Uterus (tissue), 4 donors: ENCODE measurements around the gene ERVFRD-1. TPM values are rescaled to one million over a fixed set of nuclear protein-coding genes. Genes with fewer than 3 reads are reported as not detected.

Experiments
- DNase-seq, 2 donors: peaks; one replicate each; pipeline ENCODE4 v3.0.0-alpha.2; 2019 to 2020
- H3K27ac ChIP-seq, 2 donors: fragments of 200-600 bp; sonication (generic); 1 replicate in 1 of 2; 2 replicates in 1 of 2; pipeline ENCODE4 v1.5.1; 2016 to 2018
- H3K27me3 ChIP-seq, 2 donors: fragments of 200-600 bp; sonication (generic); one replicate each; pipeline ENCODE4 v1.5.1; 2018 to 2019; ENCODE audit warnings: control low read depth in 1 of 2
- H3K36me3 ChIP-seq, 2 donors: fragments of 200-600 bp; sonication (generic); one replicate each; pipeline ENCODE4 v1.5.1; 2019; ENCODE audit warnings: control low read depth in 1 of 2
- H3K4me1 ChIP-seq, 2 donors: fragments of 200-600 bp; sonication (generic); one replicate each; pipeline ENCODE4 v1.5.1; 2018 to 2019; ENCODE audit warnings: control low read depth in 1 of 2
- H3K4me3 ChIP-seq, 2 donors: fragments of 200-600 bp; sonication (generic); 1 replicate in 1 of 2; 2 replicates in 1 of 2; pipeline ENCODE4 v1.5.1; 2018 to 2019; ENCODE audit warnings: mild to moderate bottlenecking in 1 of 2
- H3K9me3 ChIP-seq, 2 donors: fragments of 200-600 bp; sonication (generic); one replicate each; pipeline ENCODE4 v1.5.1; 2019; ENCODE audit warnings: control low read depth in 1 of 2
- POLR2A ChIP-seq, 2 donors: fragments of 450-650 bp; IDR thresholded peaks; one replicate each; pipeline ENCODE4 v1.6.1; 2016; ENCODE audit warnings: antibody characterized with exemption in 2 of 2, mild to moderate bottlenecking in 1 of 2, moderate library complexity in 1 of 2
- intact Hi-C: fragments of 100-400 bp; cut with DNase I; formaldehyde crosslinking; loops from one replicate; pipeline ENCODE4 v1.15.1; 2023; ENCODE audit warnings: low total_unique reads
- total RNA-seq, 4 donors: library from RNA; depleted of rRNA in 3 of 4; stranded (reverse); fragments of >200 nt in 3 of 4; gene quantifications; one replicate each; pipeline versions ENCODE4 v1.1.0 to v1.2.4, GENCODE V29; 2014 to 2023
- TF ChIP-seq, protein P1 (sequence below), 4 experiments: fragments of 200-600 bp in 2 of 4; fragments of 450-650 bp in 2 of 4; sonication (generic) in 2 of 4; IDR thresholded peaks; one replicate each; pipeline ENCODE4 v1.5.1; 2016 to 2019; ENCODE audit warnings: antibody characterized with exemption in 4 of 4, mild to moderate bottlenecking in 2 of 4, moderate library complexity in 1 of 4
- donor health status: DM: yes; HTN: yes; CAD: no.

The ERVFRD-1 gene
- total RNA-seq, 4 donors from 2014 or later, result 0.14 to 0.21 TPM; not detected in 2

DNA sequence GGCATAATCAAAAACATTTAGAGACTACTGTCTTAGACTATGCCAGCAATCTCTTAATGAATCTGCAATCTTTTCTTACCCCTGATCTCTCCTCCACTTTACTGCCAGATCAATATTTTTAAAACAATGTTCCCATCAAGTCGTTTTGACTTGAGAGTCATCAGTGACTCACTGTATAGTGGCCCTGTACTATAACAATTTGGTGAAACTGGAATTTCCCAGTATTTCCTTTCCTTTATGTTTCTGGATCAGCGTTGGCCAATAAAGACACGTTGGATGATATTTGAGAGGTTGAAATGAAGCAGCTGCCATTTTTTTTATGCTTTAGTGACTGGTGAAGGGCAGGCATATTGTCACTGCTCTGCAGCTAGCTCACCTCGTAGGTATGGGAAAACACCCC is 28.0 kb downstream of the ERVFRD-1 start:
- intact Hi-C loops, result no loop called here
- H3K27ac ChIP-seq, result no peak overlapping the region
- TF ChIP-seq, protein P1, sequence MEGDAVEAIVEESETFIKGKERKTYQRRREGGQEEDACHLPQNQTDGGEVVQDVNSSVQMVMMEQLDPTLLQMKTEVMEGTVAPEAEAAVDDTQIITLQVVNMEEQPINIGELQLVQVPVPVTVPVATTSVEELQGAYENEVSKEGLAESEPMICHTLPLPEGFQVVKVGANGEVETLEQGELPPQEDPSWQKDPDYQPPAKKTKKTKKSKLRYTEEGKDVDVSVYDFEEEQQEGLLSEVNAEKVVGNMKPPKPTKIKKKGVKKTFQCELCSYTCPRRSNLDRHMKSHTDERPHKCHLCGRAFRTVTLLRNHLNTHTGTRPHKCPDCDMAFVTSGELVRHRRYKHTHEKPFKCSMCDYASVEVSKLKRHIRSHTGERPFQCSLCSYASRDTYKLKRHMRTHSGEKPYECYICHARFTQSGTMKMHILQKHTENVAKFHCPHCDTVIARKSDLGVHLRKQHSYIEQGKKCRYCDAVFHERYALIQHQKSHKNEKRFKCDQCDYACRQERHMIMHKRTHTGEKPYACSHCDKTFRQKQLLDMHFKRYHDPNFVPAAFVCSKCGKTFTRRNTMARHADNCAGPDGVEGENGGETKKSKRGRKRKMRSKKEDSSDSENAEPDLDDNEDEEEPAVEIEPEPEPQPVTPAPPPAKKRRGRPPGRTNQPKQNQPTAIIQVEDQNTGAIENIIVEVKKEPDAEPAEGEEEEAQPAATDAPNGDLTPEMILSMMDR (IDR thresholded peaks at IDR 0.05), result no peak
- TF ChIP-seq POLR2A (IDR thresholded peaks at IDR 0.05), result no peak
- H3K36me3 ChIP-seq, result no peaks in the 10 kb centered on the region
- H3K9me3 ChIP-seq, result no peaks in the 10 kb centered on the region
- no peaks in the 10 kb centered on the region for H3K27me3 ChIP-seq
- H3K4me3 ChIP-seq, result no peak overlapping the region
- no peaks in the 10 kb centered on the region for H3K4me1 ChIP-seq
- DNase-seq, result no peak

- intact Hi-C loops, result no loop called here
- no peaks in the 10 kb centered on the region for H3K27me3 ChIP-seq
- H3K36me3 ChIP-seq, result no peaks in the 10 kb centered on the region
- no peak overlapping the region for H3K4me3 ChIP-seq
- TF ChIP-seq, protein P1 (IDR thresholded peaks at IDR 0.05), result no peak
- no peak for TF ChIP-seq POLR2A (IDR thresholded peaks at IDR 0.05)
- no peak for DNase-seq
- no peak overlapping the region for H3K27ac ChIP-seq
- H3K4me1 ChIP-seq, result no peaks in the 10 kb centered on the region
- H3K9me3 ChIP-seq, result no peaks in the 10 kb centered on the region
Observed at GRCh38 chr6:11080296-11080695, 31.2 kb downstream of the ERVFRD-1 start.

- Histone ChIP-seq H3K27ac (no peak overlapping the region), H3K27me3 (no peaks in the 10 kb centered on the region), H3K4me3 (no peak overlapping the region), H3K36me3 (no peaks in the 10 kb centered on the region), H3K4me1 (no peaks in the 10 kb centered on the region), H3K9me3 (no peaks in the 10 kb centered on the region)
- TF ChIP-seq, protein P1 (IDR thresholded peaks at IDR 0.05), result no peak
- no peak for TF ChIP-seq POLR2A (IDR thresholded peaks at IDR 0.05)
- no peak for DNase-seq
- intact Hi-C loops, result no loop called here
Observed at GRCh38 chr6:11078266-11078665, 33.3 kb downstream of the ERVFRD-1 start.

- H3K27me3 ChIP-seq, result no peaks in the 10 kb centered on the region
- no peak for DNase-seq
- intact Hi-C loops, result no loop called here
- H3K27ac ChIP-seq, result no peak overlapping the region
- no peaks in the 10 kb centered on the region for H3K9me3 ChIP-seq
- no peaks in the 10 kb centered on the region for H3K36me3 ChIP-seq
- H3K4me1 ChIP-seq, result no peaks in the 10 kb centered on the region
- H3K4me3 ChIP-seq, result no peak overlapping the region
- TF ChIP-seq, protein P1 (IDR thresholded peaks at IDR 0.05), result no peak
- TF ChIP-seq POLR2A (IDR thresholded peaks at IDR 0.05), result no peak
Observed at GRCh38 chr6:11076540-11076939, 35.0 kb downstream of the ERVFRD-1 start.

GRCh38 chr6:11072101-11072500 is 39.4 kb downstream of the ERVFRD-1 start:
- Histone ChIP-seq H3K4me1 (no peaks in the 10 kb centered on the region), H3K4me3 (no peak overlapping the region), H3K27ac (no peak overlapping the region), H3K27me3 (no peaks in the 10 kb centered on the region), H3K36me3 (no peaks in the 10 kb centered on the region), H3K9me3 (no peaks in the 10 kb centered on the region)
- TF ChIP-seq POLR2A (IDR thresholded peaks at IDR 0.05), result no peak
- TF ChIP-seq, protein P1 (IDR thresholded peaks at IDR 0.05), result no peak
- no peak for DNase-seq
- intact Hi-C loops, result no loop called here
